ENCODE data around the gene GNPNAT1. TPM values are rescaled to one million over a fixed set of nuclear protein-coding genes. Genes with fewer than 3 reads are reported as not detected.

GNPNAT1 gene
- total RNA-seq, 2 donors from 2014 or later = 34.3 to 62.9 TPM

- intact Hi-C loops (cut with DNase I) = no loop called here
- Histone ChIP-seq H3K9ac (ENCODE audit: low read depth in 2 of 2, low read length in 2 of 2) (no peak overlapping the region), H3K27ac (no peak overlapping the region), H3K4me3 (no peak overlapping the region), H3K27me3 (no peaks in the 10 kb centered on the region), H3K9me3 (no peaks in the 10 kb centered on the region), H3K36me3 (no peaks in the 10 kb centered on the region), H3K4me1 (no peaks in the 10 kb centered on the region)
- TF ChIP-seq, protein P1, sequence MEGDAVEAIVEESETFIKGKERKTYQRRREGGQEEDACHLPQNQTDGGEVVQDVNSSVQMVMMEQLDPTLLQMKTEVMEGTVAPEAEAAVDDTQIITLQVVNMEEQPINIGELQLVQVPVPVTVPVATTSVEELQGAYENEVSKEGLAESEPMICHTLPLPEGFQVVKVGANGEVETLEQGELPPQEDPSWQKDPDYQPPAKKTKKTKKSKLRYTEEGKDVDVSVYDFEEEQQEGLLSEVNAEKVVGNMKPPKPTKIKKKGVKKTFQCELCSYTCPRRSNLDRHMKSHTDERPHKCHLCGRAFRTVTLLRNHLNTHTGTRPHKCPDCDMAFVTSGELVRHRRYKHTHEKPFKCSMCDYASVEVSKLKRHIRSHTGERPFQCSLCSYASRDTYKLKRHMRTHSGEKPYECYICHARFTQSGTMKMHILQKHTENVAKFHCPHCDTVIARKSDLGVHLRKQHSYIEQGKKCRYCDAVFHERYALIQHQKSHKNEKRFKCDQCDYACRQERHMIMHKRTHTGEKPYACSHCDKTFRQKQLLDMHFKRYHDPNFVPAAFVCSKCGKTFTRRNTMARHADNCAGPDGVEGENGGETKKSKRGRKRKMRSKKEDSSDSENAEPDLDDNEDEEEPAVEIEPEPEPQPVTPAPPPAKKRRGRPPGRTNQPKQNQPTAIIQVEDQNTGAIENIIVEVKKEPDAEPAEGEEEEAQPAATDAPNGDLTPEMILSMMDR (IDR thresholded peaks at IDR 0.05) = no peak
- DNase-seq = no peak
Measured at GRCh38 chr14:52834440-52834842, 43.0 kb upstream of the GNPNAT1 start.

DNA sequence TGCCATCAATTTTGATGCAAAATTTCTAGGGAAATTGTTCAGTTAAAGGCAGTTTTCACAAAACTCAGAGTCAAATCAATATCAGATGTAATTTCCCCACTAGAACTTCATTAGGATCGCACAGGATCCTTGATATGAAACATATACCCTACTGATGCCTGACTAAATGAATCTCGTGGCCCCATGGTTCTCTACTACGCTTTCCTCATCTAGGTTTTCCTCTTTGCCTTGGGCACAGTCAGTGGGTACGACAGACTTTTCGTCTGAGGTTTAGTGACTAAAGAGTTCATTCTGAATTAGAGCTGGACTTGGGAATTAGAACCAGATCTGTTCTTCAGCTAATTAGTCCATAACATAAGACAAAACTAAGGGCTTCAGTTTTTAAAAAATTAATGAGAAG is 42.5 kb upstream of the GNPNAT1 start:
- no peak overlapping the region for H3K27ac ChIP-seq

DNA sequence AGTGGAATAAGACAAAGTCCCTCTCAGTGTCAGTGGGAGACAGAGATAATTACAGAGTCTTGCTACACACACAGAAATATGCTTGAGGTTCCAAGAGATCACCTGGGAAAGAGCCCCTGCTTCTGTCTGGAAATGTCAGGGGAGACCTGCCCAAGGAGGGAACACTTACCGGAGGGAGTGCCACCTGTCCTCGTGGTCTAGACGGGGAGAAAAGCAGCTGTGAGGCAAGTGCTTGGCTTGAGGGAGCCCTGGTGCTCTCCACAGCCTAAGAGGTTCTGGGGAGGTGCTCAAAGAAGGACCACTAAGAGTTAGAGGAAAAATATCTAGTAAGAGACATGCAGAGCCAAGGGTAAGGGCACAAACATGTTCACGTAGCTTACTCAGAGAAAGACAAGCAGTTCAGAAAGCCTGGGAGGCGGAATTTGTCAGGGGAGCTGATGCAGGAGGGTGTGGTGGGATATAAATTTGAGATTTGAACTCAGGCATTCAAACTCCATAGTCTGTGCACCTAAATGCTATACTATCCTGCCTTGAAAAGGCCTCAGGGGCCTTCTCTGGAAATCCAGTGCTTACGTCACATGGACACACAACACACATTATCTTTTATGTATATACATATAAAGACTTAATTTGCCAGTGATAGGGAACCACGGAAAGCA is 38.2 kb upstream of the GNPNAT1 start:
- intact Hi-C loops (cut with DNase I) = loop anchor here (5.0 to 10.0 kb wide), 2 partner anchors 133 to 475 kb away; no protein-coding TSS in a partner anchor
- no peaks in the 10 kb centered on the region for H3K27me3 ChIP-seq
- H3K4me3 ChIP-seq = no peak overlapping the region
- DNase-seq = no peak
- no peak overlapping the region for H3K27ac ChIP-seq
- no peaks in the 10 kb centered on the region for H3K36me3 ChIP-seq
- H3K4me1 ChIP-seq = no peaks in the 10 kb centered on the region
- TF ChIP-seq, protein P1 (IDR thresholded peaks at IDR 0.05) = no peak
- no peaks in the 10 kb centered on the region for H3K9me3 ChIP-seq
- no peak overlapping the region for H3K9ac ChIP-seq (ENCODE audit: low read depth in 2 of 2, low read length in 2 of 2)

More for the DNA sequence above, 42.5 kb upstream of the GNPNAT1 start:
- Histone ChIP-seq H3K9me3 (no peaks in the 10 kb centered on the region), H3K4me3 (no peak overlapping the region), H3K27me3 (no peaks in the 10 kb centered on the region), H3K9ac (ENCODE audit: low read depth in 2 of 2, low read length in 2 of 2) (no peak overlapping the region), H3K36me3 (no peaks in the 10 kb centered on the region), H3K4me1 (no peaks in the 10 kb centered on the region)
- DNase-seq = no peak
- intact Hi-C loops (cut with DNase I) = no loop called here
- TF ChIP-seq, protein P1 (IDR thresholded peaks at IDR 0.05) = no peak

DNA sequence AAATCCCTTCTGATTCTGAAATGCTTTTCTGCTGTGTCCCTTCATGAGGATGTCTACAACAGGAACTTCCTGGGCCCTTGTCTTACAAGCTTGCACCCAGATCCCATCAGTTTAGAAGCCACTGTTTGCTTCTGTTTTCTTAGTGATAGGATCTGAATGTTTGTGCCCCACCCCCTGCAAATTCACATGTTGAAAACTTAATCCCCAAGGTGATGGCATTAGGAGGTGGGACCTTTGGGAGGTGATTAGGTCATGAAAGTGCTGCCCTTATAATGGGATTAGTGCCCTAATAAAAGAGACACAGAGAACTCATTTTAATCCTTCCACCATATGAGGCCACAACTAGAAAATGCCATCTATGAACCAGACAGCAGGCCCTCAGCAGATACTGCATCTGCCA is 36.0 kb upstream of the GNPNAT1 start:
- TF ChIP-seq, protein P1 (IDR thresholded peaks at IDR 0.05) = no peak
- no peak overlapping the region for H3K27ac ChIP-seq
- H3K4me1 ChIP-seq = no peaks in the 10 kb centered on the region
- DNase-seq = no peak
- H3K9ac ChIP-seq (ENCODE audit: low read depth in 2 of 2, low read length in 2 of 2) = no peak overlapping the region
- no peak overlapping the region for H3K4me3 ChIP-seq
- H3K36me3 ChIP-seq = no peaks in the 10 kb centered on the region
- intact Hi-C loops (cut with DNase I) = loop anchor here (5.0 to 10.0 kb wide), 2 partner anchors 135 to 477 kb away; no protein-coding TSS in a partner anchor
- no peaks in the 10 kb centered on the region for H3K27me3 ChIP-seq
- H3K9me3 ChIP-seq = no peaks in the 10 kb centered on the region

DNA sequence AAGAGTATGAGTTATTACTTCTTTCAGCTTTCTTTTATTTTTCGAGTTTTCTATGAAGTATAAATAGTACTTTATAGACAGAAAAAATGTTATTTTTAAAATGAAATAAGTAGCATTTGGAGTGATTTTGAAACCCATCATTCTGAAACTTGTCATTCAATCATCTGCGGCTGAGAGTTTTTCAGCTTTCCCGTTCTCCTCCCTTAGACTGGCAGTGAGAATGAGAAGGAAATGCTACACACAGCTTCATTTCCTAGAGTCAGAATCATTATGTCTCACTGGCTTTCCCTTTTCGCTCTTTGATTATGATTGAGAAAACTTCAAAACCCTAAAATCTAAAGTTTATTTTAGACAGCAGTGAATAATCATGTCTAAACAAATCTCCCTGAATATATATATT is 33.7 kb upstream of the GNPNAT1 start:
- H3K9ac ChIP-seq (ENCODE audit: low read depth in 2 of 2, low read length in 2 of 2) = no peak overlapping the region
- intact Hi-C loops (cut with DNase I) = loop anchor here (5.0 to 10.0 kb wide), 2 partner anchors 137 to 480 kb away; no protein-coding TSS in a partner anchor

More for the DNA sequence above, 33.7 kb upstream of the GNPNAT1 start:
- Histone ChIP-seq H3K27me3 (no peaks in the 10 kb centered on the region), H3K27ac (no peak overlapping the region), H3K4me3 (no peak overlapping the region), H3K4me1 (no peaks in the 10 kb centered on the region), H3K36me3 (no peaks in the 10 kb centered on the region), H3K9me3 (no peaks in the 10 kb centered on the region)
- DNase-seq = no peak
- TF ChIP-seq, protein P1 (IDR thresholded peaks at IDR 0.05) = no peak

Data from colonic mucosa (tissue), 4 donors.